BE2C (cell line): Measurements from ENCODE around the gene TMC1.

ENCODE experiments used
- DNase-seq: peaks from one replicate; pipeline ENCODE4 v3.0.0-alpha.2; 2020
- H3K27me3 ChIP-seq: fragments of 250-450 bp; sonication (Bioruptor Pico); 2 replicates; pipeline ENCODE4 v1.5.1; 2020; ENCODE audit warnings: mild to moderate bottlenecking
- H3K36me3 ChIP-seq: fragments of 250-450 bp; sonication (Bioruptor Pico); 2 replicates; pipeline ENCODE4 v1.5.1; 2020; ENCODE audit warnings: mild to moderate bottlenecking
- H3K4me1 ChIP-seq: fragments of 250-450 bp; sonication (Bioruptor Pico); 2 replicates; pipeline ENCODE4 v1.5.1; 2020
- H3K4me3 ChIP-seq: 2 replicates; pipeline ENCODE4 v1.5.1; 2011; ENCODE audit warnings: low read depth, low read length
- H3K9me3 ChIP-seq: fragments of 250-450 bp; sonication (Bioruptor Pico); 2 replicates; pipeline ENCODE4 v1.5.1; 2020
- CTCF ChIP-seq: IDR thresholded peaks from 2 replicates; pipeline ENCODE4 v1.5.1; 2012; ENCODE audit warnings: mild to moderate bottlenecking, low read depth, low read length

TMC1 gene

GRCh38 chr9:72577212-72577753, 55.9 kb downstream of the TMC1 start:
- TF ChIP-seq CTCF: no peak
- DNase-seq: no peak
- Histone ChIP-seq H3K4me3 (no peak overlapping the region), H3K36me3 (no peaks in the 10 kb centered on the region), H3K4me1 (no peaks in the 10 kb centered on the region), H3K27me3 (no peaks in the 10 kb centered on the region), H3K9me3 (no peaks in the 10 kb centered on the region)

GRCh38 chr9:72579190-72579589, 57.8 kb downstream of the TMC1 start:
- no peaks in the 10 kb centered on the region for H3K9me3 ChIP-seq
- H3K4me3 ChIP-seq: no peak overlapping the region
- no peaks in the 10 kb centered on the region for H3K36me3 ChIP-seq
- no peak for TF ChIP-seq CTCF
- no peak for DNase-seq
- no peaks in the 10 kb centered on the region for H3K4me1 ChIP-seq
- H3K27me3 ChIP-seq: no peaks in the 10 kb centered on the region

- Histone ChIP-seq H3K9me3 (no peaks in the 10 kb centered on the region), H3K4me3 (no peak overlapping the region), H3K27me3 (no peaks in the 10 kb centered on the region), H3K36me3 (no peaks in the 10 kb centered on the region), H3K4me1 (no peaks in the 10 kb centered on the region)
- DNase-seq: no peak
- TF ChIP-seq CTCF: no peak
Measured at GRCh38 chr9:72579880-72580550, 58.6 kb downstream of the TMC1 start.

GRCh38 chr9:72581694-72582093, 60.3 kb downstream of the TMC1 start:
- TF ChIP-seq CTCF: no peak
- no peak for DNase-seq
- Histone ChIP-seq H3K9me3 (no peaks in the 10 kb centered on the region), H3K4me1 (no peaks in the 10 kb centered on the region), H3K4me3 (no peak overlapping the region), H3K36me3 (no peaks in the 10 kb centered on the region), H3K27me3 (no peaks in the 10 kb centered on the region)

- DNase-seq: no peak
- Histone ChIP-seq H3K4me3 (no peak overlapping the region), H3K9me3 (no peaks in the 10 kb centered on the region), H3K36me3 (no peaks in the 10 kb centered on the region), H3K27me3 (no peaks in the 10 kb centered on the region), H3K4me1 (no peaks in the 10 kb centered on the region)
- TF ChIP-seq CTCF: no peak
Measured at GRCh38 chr9:72583370-72583769, 62.0 kb downstream of the TMC1 start.

GRCh38 chr9:72586388-72587130, 65.2 kb downstream of the TMC1 start:
- no peaks in the 10 kb centered on the region for H3K36me3 ChIP-seq
- DNase-seq: no peak
- no peaks in the 10 kb centered on the region for H3K9me3 ChIP-seq
- no peaks in the 10 kb centered on the region for H3K4me1 ChIP-seq
- TF ChIP-seq CTCF: no peak
- H3K27me3 ChIP-seq: no peaks in the 10 kb centered on the region
- no peak overlapping the region for H3K4me3 ChIP-seq
